MV-4-11 (cell line): Measurements from ENCODE around the gene RELA.

Experiments
- DNase-seq: peaks from one replicate; lab custom pipeline; 2025; lab: John Stamatoyannopoulos, UW

Gene RELA

DNA sequence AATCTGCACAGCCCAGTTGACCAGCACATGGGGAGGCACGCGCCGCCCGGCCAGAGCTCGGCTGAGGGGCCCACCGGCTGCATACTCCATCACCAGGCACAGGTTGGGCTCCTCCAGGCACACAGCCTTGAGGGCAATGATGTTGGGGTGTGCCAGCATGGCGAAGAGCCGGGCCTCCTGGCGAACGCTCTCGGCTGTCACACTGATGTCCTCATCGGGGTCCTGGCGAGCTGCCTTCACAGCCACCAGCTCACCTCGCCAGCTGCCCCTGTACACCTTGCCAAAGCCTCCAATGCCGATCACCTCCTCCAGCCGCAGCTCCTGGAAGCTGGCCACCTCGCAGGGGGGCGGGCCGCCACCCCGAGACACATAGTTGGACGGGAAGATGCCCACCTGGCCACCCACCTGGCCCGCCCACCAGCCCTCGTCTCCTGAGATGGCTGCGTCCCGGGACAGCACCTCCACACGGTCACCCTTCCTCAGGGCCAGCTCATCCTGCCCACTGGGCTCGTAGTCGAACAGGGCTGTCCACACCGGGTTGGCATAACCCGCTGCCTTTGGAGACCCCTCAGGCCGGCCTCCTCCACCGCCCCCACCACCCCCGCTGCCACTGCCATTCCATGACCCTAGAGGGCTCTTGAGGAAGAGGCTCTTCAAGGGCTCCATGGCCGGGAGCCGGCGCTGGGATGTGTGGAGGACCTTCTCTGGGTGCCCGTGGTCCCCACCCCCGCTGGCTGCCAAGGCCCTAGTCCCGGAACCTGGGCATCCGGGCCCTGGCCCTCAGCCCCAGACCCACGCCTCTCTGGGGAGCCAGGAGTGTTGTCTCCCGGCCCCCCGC, 49.4 kb downstream of the RELA start:
- DNase-seq, result no peak

DNA sequence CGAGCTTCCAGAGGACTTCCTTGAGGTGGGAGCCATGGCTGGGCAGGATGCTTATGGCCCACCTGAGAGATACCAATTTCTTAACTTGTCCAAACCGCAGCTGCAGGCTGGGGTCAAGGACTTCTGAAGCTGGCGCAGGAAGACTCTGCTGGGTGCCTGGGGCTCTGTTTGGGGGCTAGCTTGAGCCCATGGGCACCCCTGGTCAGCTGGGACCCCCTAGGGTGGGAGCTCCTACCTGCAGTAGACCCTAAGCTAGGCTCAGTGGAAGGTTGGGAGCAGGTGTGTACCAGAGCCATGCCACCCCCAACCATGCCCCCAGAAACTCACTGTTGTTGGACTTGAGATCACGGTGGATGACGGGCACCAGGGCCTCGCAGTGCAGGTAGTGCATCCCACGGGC, 50.0 kb downstream of the RELA start:
- DNase-seq, result no peak

DNA sequence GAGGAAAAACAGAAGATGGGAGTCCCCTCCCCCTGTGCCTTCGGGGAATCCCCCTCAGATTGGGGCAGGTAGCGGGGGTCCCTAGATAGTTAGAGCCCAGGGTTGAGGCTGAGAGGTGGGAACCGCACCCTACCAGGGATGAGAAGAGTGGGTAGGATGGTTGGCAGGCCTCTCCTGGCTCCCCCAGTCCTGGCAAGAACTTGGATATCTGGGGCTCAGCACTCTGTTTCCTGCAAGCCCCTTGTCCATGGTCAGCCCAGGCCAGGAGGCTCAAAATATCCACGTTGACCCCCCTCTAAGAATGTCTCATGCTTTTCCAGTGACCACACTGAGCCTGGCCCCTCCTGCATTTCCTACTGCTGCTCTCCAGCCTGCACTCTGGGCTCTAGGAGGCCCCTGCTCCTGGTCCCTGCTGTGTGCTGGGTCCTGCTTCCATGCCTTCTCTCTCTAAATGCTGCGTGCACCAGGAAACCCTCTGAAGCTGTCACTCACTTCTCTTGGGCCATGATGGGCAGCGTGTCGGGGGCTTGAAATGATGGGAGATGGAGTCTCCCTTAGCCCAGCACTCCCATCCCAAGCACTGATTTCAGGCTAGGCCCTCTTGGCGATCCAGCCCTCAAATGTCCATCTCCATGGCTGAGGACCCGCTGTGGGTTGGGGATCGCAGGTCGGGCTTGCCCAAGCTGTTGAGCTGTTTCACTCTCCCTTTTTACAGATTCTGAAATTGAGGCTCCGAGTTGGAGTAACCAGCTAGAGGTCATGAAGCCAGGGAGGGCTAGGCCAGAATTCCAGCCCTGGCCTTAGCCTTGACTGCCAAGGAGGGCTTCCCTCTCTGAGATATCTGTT, 50.7 kb downstream of the RELA start:
- DNase-seq, result no peak

DNA sequence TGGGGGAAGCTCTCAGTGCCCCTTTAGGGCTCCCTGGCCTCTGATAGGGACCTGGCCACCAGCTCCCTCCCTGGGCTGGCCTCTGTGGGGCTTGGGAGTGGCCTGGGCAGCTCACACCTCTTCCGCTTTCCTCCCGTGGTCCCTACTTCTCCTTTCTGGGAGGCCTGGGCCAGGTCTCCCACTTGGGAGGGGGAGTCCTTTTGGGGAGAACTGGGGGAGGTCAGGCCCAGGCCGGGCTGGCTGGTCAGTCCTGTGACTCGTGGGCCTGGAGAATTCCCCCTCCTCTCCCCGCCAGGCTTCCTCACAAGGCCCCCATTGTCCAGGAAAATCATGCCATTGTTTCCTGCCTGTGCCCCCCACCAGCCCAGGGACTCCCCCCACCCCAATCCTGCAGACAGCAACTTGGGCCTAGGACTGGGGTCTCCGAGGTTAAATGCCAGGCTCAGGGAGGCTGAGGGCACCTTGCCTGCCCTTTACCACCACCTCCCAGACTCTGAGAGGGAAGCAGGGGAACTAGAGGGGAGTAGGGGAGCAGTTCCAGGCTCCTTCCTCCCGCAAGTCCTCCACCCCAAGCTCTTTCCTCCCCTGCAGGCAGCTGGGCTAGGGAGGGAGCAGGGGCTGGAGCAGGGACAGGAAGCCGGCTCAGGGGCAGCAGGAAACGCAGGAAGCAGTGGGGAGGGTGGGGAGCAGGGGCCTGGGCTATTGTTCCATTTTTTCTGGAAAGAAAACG, 51.5 kb downstream of the RELA start:
- DNase-seq, result peak; percentile 68

DNA sequence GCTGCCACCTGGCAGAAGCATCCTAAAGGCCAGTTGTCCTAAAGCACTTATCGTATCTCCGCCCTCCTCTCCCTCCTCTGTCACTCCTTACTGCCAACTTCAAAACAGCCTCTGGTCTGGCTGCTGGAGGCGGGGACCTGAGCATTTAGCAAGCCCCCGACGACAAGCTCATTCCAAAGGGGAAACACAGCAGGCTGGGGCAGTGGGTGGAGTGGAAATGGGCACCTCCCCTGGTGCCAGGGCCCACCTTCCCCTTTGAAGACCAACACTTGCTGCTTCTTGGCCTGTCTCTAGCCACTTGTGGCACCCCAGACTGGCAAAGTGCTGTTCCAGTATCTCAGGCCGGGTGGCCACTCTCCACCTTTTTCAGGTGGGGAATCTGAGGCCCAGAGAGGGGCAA, 52.3 kb downstream of the RELA start:
- DNase-seq, result no peak

DNA sequence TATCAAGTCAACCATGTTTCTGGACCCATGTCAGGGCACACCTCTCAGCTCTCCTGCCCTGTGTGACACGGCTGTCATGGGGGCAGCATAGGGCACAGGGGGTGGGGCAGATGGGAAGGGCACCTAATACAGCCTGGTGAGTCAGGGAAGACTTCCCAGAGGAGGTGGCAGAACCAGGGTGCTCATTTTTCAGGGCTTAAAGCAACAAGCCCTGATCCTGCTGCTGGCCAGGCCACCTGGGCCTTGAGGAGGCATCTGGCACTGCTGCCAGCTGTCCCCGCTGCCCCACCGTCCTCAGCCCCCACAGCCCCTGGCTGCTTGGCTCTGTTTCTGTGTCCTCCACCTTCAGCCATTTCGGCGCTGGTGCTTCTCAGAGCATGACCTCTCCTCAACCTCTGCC, 53.1 kb downstream of the RELA start:
- DNase-seq, result no peak

DNA sequence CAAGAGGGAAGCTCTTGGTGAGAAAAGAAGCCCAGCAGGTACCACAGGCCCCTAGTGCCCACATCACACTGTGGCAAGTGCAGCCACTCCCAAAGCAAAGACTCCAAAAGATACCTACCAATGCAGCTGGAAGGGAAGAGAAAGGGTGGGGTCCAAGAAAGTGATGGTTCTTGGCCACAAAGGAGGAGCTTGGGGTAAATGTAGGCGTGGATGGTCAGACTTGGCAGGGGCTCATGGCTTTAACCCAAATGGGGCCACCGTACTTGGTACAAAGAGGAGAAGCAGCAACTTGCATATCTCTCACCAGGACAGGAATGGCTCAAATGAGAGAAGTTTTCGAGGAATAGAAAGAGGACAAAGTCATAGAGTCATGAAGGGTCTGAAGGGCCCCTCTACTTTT, 53.5 kb downstream of the RELA start:
- DNase-seq, result no peak

DNA sequence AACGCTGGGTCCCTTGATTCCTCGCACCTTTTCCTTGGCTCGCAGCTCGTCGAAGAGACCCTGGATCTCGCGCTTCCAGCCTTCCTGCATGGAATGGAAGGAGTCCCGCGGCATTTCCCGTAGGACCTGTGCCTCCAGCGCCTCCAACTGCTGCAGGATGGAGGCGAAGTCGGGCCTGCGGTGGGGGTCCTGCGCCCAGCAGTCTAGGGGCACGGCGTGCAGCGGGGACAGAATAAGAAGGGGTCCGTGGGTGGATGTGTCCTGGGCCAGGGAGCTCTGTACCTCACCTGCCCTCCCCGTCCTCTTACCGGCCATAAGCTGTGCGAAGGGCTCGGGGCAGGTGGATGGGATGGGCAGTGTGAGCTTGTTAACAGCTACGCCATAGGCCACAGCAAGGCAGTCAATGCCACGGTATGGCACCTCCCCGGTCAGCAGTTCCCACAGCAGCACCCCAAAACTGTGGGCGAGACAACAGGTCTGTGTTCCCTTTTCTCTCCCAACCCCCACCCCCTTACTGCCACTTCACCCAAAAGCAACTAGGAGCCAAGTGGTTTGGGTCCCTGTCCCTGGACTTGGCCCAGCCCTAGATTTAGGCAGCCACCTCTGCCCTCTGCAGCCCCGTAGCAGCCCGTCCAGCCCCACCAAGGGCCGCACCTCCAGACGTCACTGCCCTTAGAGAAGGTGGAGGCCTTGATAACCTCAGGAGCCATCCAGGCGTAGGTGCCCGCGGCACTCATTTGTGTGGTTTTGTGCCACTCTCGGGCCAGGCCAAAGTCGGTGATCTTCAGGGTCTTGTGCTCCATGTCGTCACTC, 54.9 kb downstream of the RELA start:
- DNase-seq, result no peak

DNA sequence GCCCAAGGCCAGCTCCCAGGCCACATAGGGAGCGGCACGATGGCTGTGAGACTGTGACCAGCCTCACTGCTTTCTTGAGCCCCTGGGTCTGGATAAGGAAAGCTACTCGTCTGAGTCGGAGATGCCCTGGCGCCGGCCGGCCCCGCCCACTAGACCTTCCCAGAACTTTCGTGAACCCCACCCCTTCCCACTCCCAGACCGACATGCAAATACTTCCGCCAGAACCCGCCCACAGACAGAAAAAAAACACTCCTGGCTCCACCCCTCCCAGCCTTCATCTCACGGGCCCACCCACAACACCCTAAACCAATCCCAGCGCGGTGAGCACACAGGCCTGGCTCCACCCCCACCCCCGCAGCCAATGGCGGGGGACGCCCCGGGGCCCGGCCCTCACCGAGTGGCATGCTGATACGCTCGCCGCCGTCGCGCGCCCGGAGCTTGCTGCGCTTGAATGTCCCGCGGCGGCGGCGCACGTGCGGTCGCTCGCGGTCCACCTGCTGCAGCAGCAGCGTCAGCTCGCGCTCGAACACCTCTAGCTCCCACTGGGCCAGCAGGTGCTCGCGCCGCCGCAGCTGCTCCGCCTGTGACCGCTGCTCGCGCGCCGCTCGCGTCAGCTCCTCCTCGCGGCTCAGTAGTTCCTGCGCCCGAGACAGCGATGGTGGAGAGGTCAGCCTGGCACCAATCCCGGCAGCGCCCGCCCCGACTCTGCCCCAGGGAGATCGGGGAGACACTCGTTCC, 55.7 kb downstream of the RELA start:
- DNase-seq, result no peak

DNA sequence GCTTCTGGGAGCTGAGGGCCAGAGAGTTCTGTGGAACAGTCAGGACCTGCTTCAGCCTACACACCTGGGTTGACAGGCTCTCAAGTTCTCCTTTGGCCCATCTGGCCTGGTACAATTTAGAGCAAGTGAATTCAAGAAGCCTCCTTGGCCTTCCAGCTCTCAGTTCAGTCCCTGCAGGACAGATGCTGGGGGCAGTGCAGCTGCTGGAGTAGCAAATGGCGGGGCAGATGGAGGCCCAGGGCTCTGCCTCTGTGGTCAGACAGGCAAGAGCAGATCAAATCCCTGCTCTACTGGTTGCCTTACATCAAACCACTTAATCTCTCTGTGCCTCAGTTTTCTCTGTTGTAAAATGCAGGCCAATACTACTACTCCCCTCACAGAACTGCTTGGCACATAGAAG, 58.5 kb downstream of the RELA start:
- no peak for DNase-seq
